Measurements from ENCODE around the gene CATSPERZ. TPM values are rescaled to one million over a fixed set of nuclear protein-coding genes. Genes with fewer than 3 reads are reported as not detected.

CATSPERZ gene
- total and polyA plus RNA-seq, 2 of the 8 experiments (the other 6 are each of a cell fraction or from before 2014, with no cell fraction given), result 0.77 TPM; not detected in 1

DNA sequence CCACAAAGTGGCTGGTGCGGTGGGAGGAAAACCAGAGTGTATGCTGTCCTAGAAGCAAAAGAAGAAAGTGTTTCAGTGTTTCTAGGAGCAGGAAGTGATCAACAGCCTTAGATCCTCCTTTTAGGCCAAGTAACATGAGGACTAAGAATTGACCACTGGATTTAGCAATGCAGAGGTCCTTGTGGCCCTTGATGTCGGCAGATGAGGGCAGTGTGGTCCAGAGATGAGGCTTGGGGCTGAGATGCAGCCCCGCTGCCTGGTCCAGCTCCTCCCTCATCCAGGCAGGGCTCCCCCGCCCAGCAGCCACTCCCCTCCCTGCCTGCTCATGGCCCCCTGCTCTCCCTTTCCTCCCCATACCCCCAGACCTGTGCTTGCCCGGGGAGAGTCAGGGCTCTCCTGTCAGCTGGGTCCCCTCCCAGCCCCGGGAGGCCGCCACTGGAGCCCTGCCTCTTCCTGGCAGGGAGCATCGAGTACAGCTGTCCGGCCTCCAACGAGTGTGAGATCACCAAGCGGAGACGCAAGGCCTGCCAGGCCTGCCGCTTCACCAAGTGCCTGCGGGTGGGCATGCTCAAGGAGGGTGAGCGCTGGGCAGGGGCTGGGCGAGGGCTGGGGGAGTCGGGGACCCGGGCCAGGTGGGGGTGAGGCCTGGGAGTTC is 13.5 kb downstream of the CATSPERZ start:
- Histone ChIP-seq H3K4ac (replicated peaks; ENCODE audit: insufficient read length, low read depth, low read length) (no peak overlapping the region), H3K23me2 (ENCODE audit: low read depth, low read length) (peaks cover 2% of the 10 kb centered on the region; the same call in 1 of the 2 replicates), H3K27me3 (replicated peaks in 1 of 4; ENCODE audit: control insufficient read depth in 3 of 4, extremely low read depth in 1 of 4, insufficient read depth in 3 of 4, low read length in 3 of 4) (no peaks in the 10 kb centered on the region), H3K14ac (ENCODE audit: insufficient read length) (no peak overlapping the region), H3K4me2 (ENCODE audit: insufficient read depth in 1 of 2, low read depth in 2 of 2, low read length in 2 of 2) (no peak overlapping the region), H3K27ac (ENCODE audit: low read depth, low read length) (no peak overlapping the region), H2AFZ (ENCODE audit: low read length) (no peak overlapping the region), H2BK120ac (replicated peaks; ENCODE audit: low read depth, low read length) (no peak overlapping the region), H3K23ac (ENCODE audit: insufficient read length) (no peak overlapping the region), H3K79me1 (ENCODE audit: low read depth, low read length) (peaks cover 5% of the 10 kb centered on the region; the same call in 1 of the 2 replicates), H3K56ac (replicated peaks; ENCODE audit: insufficient read length, low read depth, low read length) (no peak overlapping the region), H4K91ac (replicated peaks; ENCODE audit: insufficient read length, low read length) (no peak overlapping the region), H4K20me1 (replicated peaks in 1 of 2; ENCODE audit: control insufficient read depth in 1 of 2, insufficient read depth in 2 of 2, low read length in 2 of 2) (peaks cover 0 to 3% of the 10 kb centered on the region in 2 experiments), H2BK15ac (ENCODE audit: low read length) (no peak overlapping the region), H4K5ac (ENCODE audit: insufficient read length, low read depth, low read length) (no peak overlapping the region), H3K36me3 (ENCODE audit: control insufficient read depth in 2 of 4, insufficient read depth in 4 of 4, low read length in 3 of 4) (peaks cover 0 to 16% (median 10%) of the 10 kb centered on the region in 4 experiments; a peak in 7 of 8 replicates), H3K4me3 (ENCODE audit: extremely low read depth in 1 of 4, insufficient read depth in 2 of 4, low read depth in 3 of 4, low read length in 4 of 4) (no peak overlapping the region), H3K9ac (replicated peaks in 1 of 4; ENCODE audit: extremely low read depth in 1 of 4, low read depth in 3 of 4, low read length in 3 of 4) (no peak overlapping the region), H2AK5ac (ENCODE audit: low read depth, low read length) (no peak overlapping the region), H4K8ac (ENCODE audit: extremely low read depth, insufficient read depth, low read length) (no peak overlapping the region), H3K18ac (ENCODE audit: extremely low read depth, low read length) (no peak overlapping the region), H3K9me3 (ENCODE audit: insufficient read depth in 2 of 2, low read depth in 1 of 2, low read length in 1 of 2) (no peaks in the 10 kb centered on the region), H2BK12ac (ENCODE audit: low read depth, low read length) (no peak overlapping the region), H2BK20ac (ENCODE audit: low read length) (no peak overlapping the region), H3K4me1 (replicated peaks in 1 of 4; ENCODE audit: control insufficient read depth in 3 of 4, insufficient read depth in 4 of 4, low read length in 3 of 4) (peaks cover 0 to 5% (median 2%) of the 10 kb centered on the region in 4 experiments; a peak in 4 of 7 replicates), H2BK5ac (ENCODE audit: low read depth, low read length) (no peak overlapping the region), H3K79me2 (ENCODE audit: control insufficient read depth in 1 of 2, insufficient read depth in 2 of 2, low read length in 2 of 2) (peaks cover 0 to 12% of the 10 kb centered on the region in 2 experiments; a peak in 2 of 4 replicates)
- CTCF ChIA-PET (ENCODE audit: partially characterized antibody), result interaction anchor here (1.1 to 20.8 kb wide), 6 partner anchors 10 to 337 kb away, joined by 3 to 614 read pairs (median 6); partner anchors contain the start of gene CCDC88B
- DNase-seq (ENCODE audit: low read depth in 1 of 2, low spot score in 2 of 2), result no peak
- 98% methylated on average over 15 of the region's 18 CpGs; no CpG with 5 or more reads in 1 of the 2 experiments for WGBS, 2 experiments (ENCODE audit: extremely low coverage in 1 of 2, insufficient coverage in 1 of 2, insufficient read length in 1 of 2, insufficient replicate concordance in 2 of 2, low coverage in 1 of 2, low lambda C conversion rate in 2 of 2, missing lambda C conversion rate in 1 of 2)
- POLR2A ChIA-PET (ENCODE audit: partially characterized antibody), result interaction anchor here (0.5 to 6.6 kb wide), 9 partner anchors 9 to 66 kb away, joined by 3 to 61 read pairs (median 3); no protein-coding TSS in a partner anchor
- FAIRE-seq, result no peak
- TF ChIP-seq BACH1 (IDR thresholded peaks at IDR 0.05; ENCODE audit: low read length) (no peak), GABPA (IDR thresholded peaks at IDR 0.05; ENCODE audit: borderline replicate concordance, insufficient read depth, low read length) (no peak), NANOG (IDR thresholded peaks at IDR 0.05; ENCODE audit: insufficient read depth, low read depth, low read length, poor library complexity, severe bottlenecking) (no peak), EZH2 (IDR thresholded peaks at IDR 0.05; ENCODE audit: low read depth, low read length, severe bottlenecking) (no peak), RNF2 (IDR thresholded peaks at IDR 0.05; ENCODE audit: borderline replicate concordance, low read depth, low read length, missing control alignments, poor library complexity, severe bottlenecking) (no peak), RAD21 (IDR thresholded peaks at IDR 0.05 in 1 of 2, conservative IDR thresholded peaks at IDR 0.05 in 1 of 2; ENCODE audit: low read depth in 2 of 2, low read length in 2 of 2) (no peak), EP300 (IDR thresholded peaks at IDR 0.05; ENCODE audit: borderline replicate concordance in 1 of 2, low read depth in 2 of 2, low read length in 2 of 2) (no peak), TCF12 (IDR thresholded peaks at IDR 0.05; ENCODE audit: low read depth, low read length) (no peak), KDM1A (IDR thresholded peaks at IDR 0.05; ENCODE audit: borderline replicate concordance, low read length) (no peak), CEBPB (IDR thresholded peaks at IDR 0.05; ENCODE audit: low read depth, low read length) (no peak), SRF (IDR thresholded peaks at IDR 0.05; ENCODE audit: low read depth, low read length) (no peak)
